T-helper 22 cell (primary cell): ENCODE data around the gene SPEM2.
"Not testable (repeated sequence)": the region's sequence is repeated elsewhere in the genome, so short reads cannot be mapped to it uniquely, and the experiment has no call there.

Experiments used
- DNase-seq: peaks from one replicate; pipeline ENCODE4 v3.0.0-alpha.2; 2020; ENCODE audit warnings: low read depth

The SPEM2 gene

GRCh38 chr17:7474767-7475166, 49.4 kb downstream of the SPEM2 start:
- DNase-seq = not testable (repeated sequence)

- DNase-seq = no peak
These were observed 50.5 kb downstream of the SPEM2 start for GRCh38 chr17:7475764-7476422.

- DNase-seq = no peak
These were observed 51.1 kb downstream of the SPEM2 start for GRCh38 chr17:7476494-7476893.

GRCh38 chr17:7476951-7477350, 51.5 kb downstream of the SPEM2 start:
- DNase-seq = no peak
